ENCODE measurements around the gene EYS. TPM values are rescaled to one million over a fixed set of nuclear protein-coding genes. Genes with fewer than 3 reads are reported as not detected.

EYS gene
- total and polyA plus RNA-seq, 2 of the 8 experiments (the other 6 are each of a cell fraction or from before 2014, with no cell fraction given), result 0.05 to 0.13 TPM

DNA sequence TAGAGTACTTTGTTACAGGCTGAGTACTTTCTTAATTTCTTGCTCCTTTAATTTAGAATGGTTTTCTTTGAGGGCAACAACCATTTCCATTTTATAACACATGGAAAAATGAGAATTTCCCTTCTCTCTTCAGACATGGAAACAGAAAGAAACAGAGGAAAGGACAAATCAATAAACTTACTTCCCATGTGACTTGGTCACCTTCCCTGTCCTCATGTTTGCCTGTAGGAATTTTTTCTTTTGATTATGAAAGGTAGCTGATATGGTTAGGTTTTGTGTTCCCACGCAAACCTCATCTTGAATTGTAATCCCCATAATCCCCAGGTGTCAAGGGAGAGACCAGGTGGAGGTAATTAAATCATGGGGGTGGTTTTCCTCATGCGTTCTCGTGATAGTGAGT is 1901.7 kb downstream of the EYS start:
- Histone ChIP-seq H2AFZ (ENCODE audit: low read length) (no peak overlapping the region), H3K4me3 (ENCODE audit: extremely low read depth in 1 of 4, insufficient read depth in 2 of 4, low read depth in 3 of 4, low read length in 4 of 4) (no peak overlapping the region), H2BK12ac (ENCODE audit: low read depth, low read length) (no peak overlapping the region), H4K8ac (ENCODE audit: extremely low read depth, insufficient read depth, low read length) (no peak overlapping the region), H3K9me3 (ENCODE audit: insufficient read depth in 2 of 2, low read depth in 1 of 2, low read length in 1 of 2) (no peaks in the 10 kb centered on the region), H3K4me2 (ENCODE audit: insufficient read depth in 1 of 2, low read depth in 2 of 2, low read length in 2 of 2) (no peak overlapping the region), H3K18ac (ENCODE audit: extremely low read depth, low read length) (no peak overlapping the region), H4K20me1 (replicated peaks in 1 of 2; ENCODE audit: control insufficient read depth in 1 of 2, insufficient read depth in 2 of 2, low read length in 2 of 2) (no peaks in the 10 kb centered on the region), H2BK20ac (ENCODE audit: low read length) (no peak overlapping the region), H3K14ac (ENCODE audit: insufficient read length) (no peak overlapping the region), H2BK15ac (ENCODE audit: low read length) (no peak overlapping the region), H4K5ac (ENCODE audit: insufficient read length, low read depth, low read length) (no peak overlapping the region), H3K23ac (ENCODE audit: insufficient read length) (no peak overlapping the region), H2BK5ac (ENCODE audit: low read depth, low read length) (no peak overlapping the region), H3K27ac (ENCODE audit: low read depth, low read length) (no peak overlapping the region), H2BK120ac (replicated peaks; ENCODE audit: low read depth, low read length) (no peak overlapping the region), H3K36me3 (ENCODE audit: control insufficient read depth in 2 of 4, insufficient read depth in 4 of 4, low read length in 3 of 4) (no peaks in the 10 kb centered on the region), H3K4me1 (replicated peaks in 1 of 4; ENCODE audit: control insufficient read depth in 3 of 4, insufficient read depth in 4 of 4, low read length in 3 of 4) (peaks cover 0 to 3% (median 0%) of the 10 kb centered on the region in 4 experiments; a peak in 1 of 7 replicates), H3K79me1 (ENCODE audit: low read depth, low read length) (no peaks in the 10 kb centered on the region), H3K9ac (replicated peaks in 1 of 4; ENCODE audit: extremely low read depth in 1 of 4, low read depth in 3 of 4, low read length in 3 of 4) (no peak overlapping the region), H3K56ac (replicated peaks; ENCODE audit: insufficient read length, low read depth, low read length) (no peak overlapping the region), H3K27me3 (replicated peaks in 1 of 4; ENCODE audit: control insufficient read depth in 3 of 4, extremely low read depth in 1 of 4, insufficient read depth in 3 of 4, low read length in 3 of 4) (no peaks in the 10 kb centered on the region), H3K4ac (replicated peaks; ENCODE audit: insufficient read length, low read depth, low read length) (no peak overlapping the region), H3K23me2 (ENCODE audit: low read depth, low read length) (no peaks in the 10 kb centered on the region), H3K79me2 (ENCODE audit: control insufficient read depth in 1 of 2, insufficient read depth in 2 of 2, low read length in 2 of 2) (no peaks in the 10 kb centered on the region), H2AK5ac (ENCODE audit: low read depth, low read length) (no peak overlapping the region), H4K91ac (replicated peaks; ENCODE audit: insufficient read length, low read length) (no peak overlapping the region)
- FAIRE-seq (no peak), DNase-seq (ENCODE audit: low read depth in 1 of 2, low spot score in 2 of 2) (no peak)
- CTCF ChIA-PET (ENCODE audit: partially characterized antibody), result interaction anchor here (1.9 kb wide), 1 partner anchor 9 kb away, joined by 4 read pairs; no protein-coding TSS in a partner anchor
- POLR2A ChIA-PET (ENCODE audit: partially characterized antibody), result no interaction called here
- TF ChIP-seq EZH2 (IDR thresholded peaks at IDR 0.05; ENCODE audit: low read depth, low read length, severe bottlenecking), result no peak
- no peak for TF ChIP-seq SIX5 (IDR thresholded peaks at IDR 0.05; ENCODE audit: low read depth, low read length)
- WGBS, 2 experiments (ENCODE audit: extremely low coverage in 1 of 2, insufficient coverage in 1 of 2, insufficient read length in 1 of 2, insufficient replicate concordance in 2 of 2, low coverage in 1 of 2, low lambda C conversion rate in 2 of 2, missing lambda C conversion rate in 1 of 2), result 83% methylated on average over 3 of the region's 3 CpGs; no CpG with 5 or more reads in 1 of the 2 experiments

Measured in H1 (cell line).